Erythroblast (primary cell): ENCODE data around the gene CHID1.

ENCODE experiments used
- DNase-seq, 2 experiments: peaks; one replicate each; lab custom pipeline; 2025; lab: John Stamatoyannopoulos, UW
- GATA1 ChIP-seq: IDR thresholded peaks from 2 replicates; pipeline ENCODE4 v1.6.1; 2011; ENCODE audit warnings: low read depth, mild to moderate bottlenecking, control low read depth, low read length, moderate library complexity
- POLR2A ChIP-seq: IDR thresholded peaks from 2 replicates; pipeline ENCODE4 v1.6.1; 2011; ENCODE audit warnings: mild to moderate bottlenecking, low read length

CHID1 gene

GRCh38 chr11:836274-836673 is 74.3 kb downstream of the CHID1 start:
- no peak for DNase-seq
- TF ChIP-seq POLR2A (no peak), GATA1 (no peak)

- peak in 1 of 2 experiments; percentile 38 for DNase-seq
- no peak for TF ChIP-seq GATA1
- TF ChIP-seq POLR2A = no peak
Observed at GRCh38 chr11:834371-835316, 76.0 kb downstream of the CHID1 start.

GRCh38 chr11:833849-834311 is 76.7 kb downstream of the CHID1 start:
- TF ChIP-seq GATA1 (no peak), POLR2A (no peak)
- DNase-seq = no peak

GRCh38 chr11:833114-833791 is 77.4 kb downstream of the CHID1 start:
- DNase-seq = peak; percentile 80 to 89

GRCh38 chr11:832529-833113 is 78.0 kb downstream of the CHID1 start, which contains the start of gene CD151:
CD151 (plus strand) TSS chr11:832952; CDS start chr11:836070, 3,118 bp downstream.
- DNase-seq = peak; percentile 78 to 85
- TF ChIP-seq POLR2A = no peak
- no peak for TF ChIP-seq GATA1

More at GRCh38 chr11:833114-833791, 77.4 kb downstream of the CHID1 start:
- TF ChIP-seq POLR2A (no peak), GATA1 (no peak)

GRCh38 chr11:831961-832528 is 78.6 kb downstream of the CHID1 start:
- TF ChIP-seq GATA1 = no peak
- no peak for TF ChIP-seq POLR2A
- DNase-seq = no peak

- no peak for DNase-seq
- no peak for TF ChIP-seq GATA1
- no peak for TF ChIP-seq POLR2A
Observed at GRCh38 chr11:831118-831864, 79.3 kb downstream of the CHID1 start.

- peak; percentile 55 for DNase-seq
- no peak for TF ChIP-seq POLR2A
- no peak for TF ChIP-seq GATA1
Observed at GRCh38 chr11:830295-831117, 80.1 kb downstream of the CHID1 start.

- no peak for TF ChIP-seq POLR2A
- no peak for TF ChIP-seq GATA1
- DNase-seq = no peak
Observed at GRCh38 chr11:829847-830294, 80.7 kb downstream of the CHID1 start.

- no peak for DNase-seq
- TF ChIP-seq POLR2A (no peak), GATA1 (no peak)
Observed at GRCh38 chr11:829176-829846, 81.3 kb downstream of the CHID1 start.

GRCh38 chr11:828506-829175 is 82.0 kb downstream of the CHID1 start:
- DNase-seq = no peak
- TF ChIP-seq GATA1 = no peak
- no peak for TF ChIP-seq POLR2A
